Heart left ventricle (tissue), 16 donors: ENCODE results near the gene ARL15. TPM values are rescaled to one million over a fixed set of nuclear protein-coding genes. Genes with fewer than 3 reads are reported as not detected.

Source experiments
- ATAC-seq, 4 donors: fragments of 200-7000 bp; cut with Tn5 transposase; one replicate each; pipeline ENCODE4 v1.9.1; 2020 to 2022; ENCODE audit warnings: moderate library complexity in 4 of 4, mild to moderate bottlenecking in 3 of 4, moderate number of reproducible peaks in 1 of 4
- DNase-seq, 5 donors: peaks; one replicate each; pipeline ENCODE4 v3.0.0-alpha.2; 2020
- H3K27ac ChIP-seq, 12 donors: fragments of 200-600 bp; sonication (generic) in 4 of 12; one replicate each; pipeline versions ENCODE4 v1.5.0 to v1.8.0; 2016 to 2022; ENCODE audit warnings: mild to moderate bottlenecking in 2 of 12
- H3K27me3 ChIP-seq, 9 donors: fragments of 200-600 bp; sonication (generic) in 2 of 9; one replicate each; pipeline versions ENCODE4 v1.5.1 to v1.8.0; 2016 to 2022; ENCODE audit warnings: mild to moderate bottlenecking in 3 of 9
- H3K36me3 ChIP-seq, 9 donors: fragments of 200-600 bp; sonication (generic) in 2 of 9; one replicate each; pipeline versions ENCODE4 v1.5.0 to v1.8.0; 2018 to 2022; ENCODE audit warnings: mild to moderate bottlenecking in 2 of 9
- H3K4me1 ChIP-seq, 12 donors: fragments of 200-600 bp; sonication (generic) in 4 of 12; one replicate each; pipeline versions ENCODE4 v1.5.0 to v1.8.0; 2016 to 2022; ENCODE audit warnings: mild to moderate bottlenecking in 3 of 12
- H3K4me3 ChIP-seq, 12 donors: fragments of 200-600 bp; sonication (generic) in 4 of 12; one replicate each; pipeline versions ENCODE4 v1.5.0 to v1.8.0; 2017 to 2022; ENCODE audit warnings: mild to moderate bottlenecking in 9 of 12, moderate library complexity in 4 of 12
- H3K9me3 ChIP-seq, 12 donors: fragments of 200-600 bp; sonication (generic) in 4 of 12; one replicate each; pipeline versions ENCODE4 v1.5.0 to v1.8.0; 2016 to 2022; ENCODE audit warnings: mild to moderate bottlenecking in 1 of 12
- POLR2A ChIP-seq, 2 donors: fragments of 450-650 bp; IDR thresholded peaks; one replicate each; pipeline ENCODE4 v1.6.1; 2017; ENCODE audit warnings: antibody characterized with exemption in 2 of 2, mild to moderate bottlenecking in 2 of 2, moderate library complexity in 2 of 2
- WGBS, 4 donors: extraction: QIAGEN DNeasy Blood & Tissue Kit in 2 of 4; methylation state at CpG; one replicate each; pipeline versions ENCODE4 v1.1.5 to v1.1.7; 2013 to 2018; 5-methylcytosine and 5-hydroxymethylcytosine counted together
- intact Hi-C, 10 donors: fragments of 100-400 bp; cut with DNase I; formaldehyde crosslinking; loops; one replicate each; pipeline versions ENCODE4 v1.11.1 to v1.14.2; 2022
- polyA plus RNA-seq, 2 donors: library from polyadenylated mRNA; stranded (reverse); fragments of 200-250 nt; gene quantifications; one replicate each; pipeline ENCODE4 v1.2.3, GENCODE V29; 2013
- total RNA-seq, 9 donors: library from RNA; depleted of rRNA in 2 of 9; stranded (reverse); fragments of >200 nt in 2 of 9; fragmentation: NEBNext Ultra II Directional in 3 of 9; extraction: Animal tissue kit (Norgen Biotek cat#: 25700) in 3 of 9; gene quantifications; one replicate each; pipeline versions ENCODE4 v1.1.0 to v1.2.4, GENCODE V29; 2016 to 2023
- TF ChIP-seq, protein P1 (sequence below), 12 donors: fragments of 200-600 bp; sonication (generic) in 4 of 12; IDR thresholded peaks; one replicate each; pipeline versions ENCODE4 v1.5.0 to v1.8.0; 2018 to 2022; ENCODE audit warnings: antibody characterized with exemption in 12 of 12, mild to moderate bottlenecking in 5 of 12
- donor health status: ischemic (EF 13 %, LVEDD 7.1; RV severe dilation, severe dysfunction).
- donor health status: healthy with polysubstance abuse.
- donor health status: DM: no; HTN: yes; CAD: no.
- donor health status: DM: no; HTN: no; CAD: no.
- donor health status: ischemic (EF 25% LVEDD 6.9; RV normal size, moderate dysfunction).
- donor health status: ischemic (EF 25% LVEDD 5.7; RV mildly dilated, moderate dysfunction).
- donor health status: healthy.
- donor health status: DM: yes; HTN: yes; CAD: no.
- donor health status: ischemic (EF 35%, LVEDD 5.7; RV mildly dilated, moderate dysfunction).
- donor health status: nonischemic (EF 11% LVEDD 7.7; RV severe dilation, severe dysfunction).
- donor health status: DM: yes; HTN: yes; CAD: no.
- donor health status: PGD.
- donor health status: ischemic (EF 29% LVEDD 5.4; RV normal size, mild dysfunction).
- donor health status: nonischemic (EF 23%, LVEDD 6.1; RV moderate dilation, normal function).

Gene ARL15
- total and polyA plus RNA-seq, 11 donors: 7.1 to 35.0 (median 23.2) TPM

DNA sequence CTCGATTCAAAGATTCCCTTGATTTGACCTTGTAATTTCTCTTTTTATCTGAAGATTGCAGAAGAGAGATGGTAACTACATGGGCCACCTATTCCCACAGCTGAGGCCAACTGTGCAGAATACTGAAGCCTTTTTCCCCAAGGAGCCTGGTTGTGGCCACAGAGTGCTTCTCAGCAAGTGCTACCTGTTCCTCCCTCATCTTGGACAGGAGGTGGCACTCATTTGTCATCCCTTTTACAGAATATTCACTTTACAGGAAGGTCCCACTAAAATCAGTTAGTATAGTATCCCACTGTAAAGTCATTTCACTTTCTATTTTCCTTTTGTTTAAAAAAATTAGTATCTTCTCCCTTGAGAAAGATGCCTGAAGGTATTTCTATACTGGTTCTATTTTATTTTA lies 346.4 kb downstream of the ARL15 start:
- H3K4me3 ChIP-seq: no peak overlapping the region
- intact Hi-C loops: no loop called here
- H3K9me3 ChIP-seq: peaks cover 0 to 7% (median 0%) of the 10 kb centered on the region in 12 donors
- DNase-seq: no peak
- 80 to 84% (median 83%) methylated on average over 1 of the region's 1 CpG for WGBS, 4 donors
- ATAC-seq: no peak
- peaks cover 0 to 4% (median 0%) of the 10 kb centered on the region in 9 donors for H3K36me3 ChIP-seq
- peaks cover 0 to 9% (median 0%) of the 10 kb centered on the region in 12 donors for H3K4me1 ChIP-seq
- no peak for TF ChIP-seq POLR2A (IDR thresholded peaks at IDR 0.05)
- TF ChIP-seq, protein P1, sequence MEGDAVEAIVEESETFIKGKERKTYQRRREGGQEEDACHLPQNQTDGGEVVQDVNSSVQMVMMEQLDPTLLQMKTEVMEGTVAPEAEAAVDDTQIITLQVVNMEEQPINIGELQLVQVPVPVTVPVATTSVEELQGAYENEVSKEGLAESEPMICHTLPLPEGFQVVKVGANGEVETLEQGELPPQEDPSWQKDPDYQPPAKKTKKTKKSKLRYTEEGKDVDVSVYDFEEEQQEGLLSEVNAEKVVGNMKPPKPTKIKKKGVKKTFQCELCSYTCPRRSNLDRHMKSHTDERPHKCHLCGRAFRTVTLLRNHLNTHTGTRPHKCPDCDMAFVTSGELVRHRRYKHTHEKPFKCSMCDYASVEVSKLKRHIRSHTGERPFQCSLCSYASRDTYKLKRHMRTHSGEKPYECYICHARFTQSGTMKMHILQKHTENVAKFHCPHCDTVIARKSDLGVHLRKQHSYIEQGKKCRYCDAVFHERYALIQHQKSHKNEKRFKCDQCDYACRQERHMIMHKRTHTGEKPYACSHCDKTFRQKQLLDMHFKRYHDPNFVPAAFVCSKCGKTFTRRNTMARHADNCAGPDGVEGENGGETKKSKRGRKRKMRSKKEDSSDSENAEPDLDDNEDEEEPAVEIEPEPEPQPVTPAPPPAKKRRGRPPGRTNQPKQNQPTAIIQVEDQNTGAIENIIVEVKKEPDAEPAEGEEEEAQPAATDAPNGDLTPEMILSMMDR (IDR thresholded peaks at IDR 0.05): no peak
- no peaks in the 10 kb centered on the region for H3K27me3 ChIP-seq
- H3K27ac ChIP-seq: no peak overlapping the region

DNA sequence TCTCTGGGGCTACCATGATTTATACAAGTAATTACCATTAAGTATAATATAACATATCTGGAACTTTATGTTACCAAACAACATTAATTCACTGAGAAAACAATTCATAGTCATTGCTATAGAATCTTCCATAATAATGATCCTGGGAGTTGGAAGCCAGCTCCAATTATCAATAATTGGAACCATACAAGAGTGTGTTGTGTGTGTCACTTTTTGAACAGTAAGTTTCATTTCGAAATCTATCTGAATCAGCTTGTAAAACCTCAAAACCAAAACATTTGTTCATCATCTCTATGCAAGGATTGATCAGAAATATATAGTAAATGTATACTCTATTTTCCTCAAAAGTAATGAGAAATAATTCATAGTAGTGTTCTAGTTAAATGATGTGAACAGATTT lies 348.1 kb downstream of the ARL15 start:
- no peak for ATAC-seq
- peaks cover 0 to 24% (median 1%) of the 10 kb centered on the region in 12 donors for H3K9me3 ChIP-seq
- DNase-seq: no peak
- H3K36me3 ChIP-seq: peaks cover 0 to 4% (median 0%) of the 10 kb centered on the region in 9 donors
- H3K4me1 ChIP-seq: peaks cover 0 to 7% (median 0%) of the 10 kb centered on the region in 12 donors
- TF ChIP-seq POLR2A (IDR thresholded peaks at IDR 0.05): no peak
- TF ChIP-seq, protein P1 (IDR thresholded peaks at IDR 0.05): no peak
- H3K27me3 ChIP-seq: no peaks in the 10 kb centered on the region
- intact Hi-C loops: no loop called here
- WGBS, 4 donors: 94 to 97% (median 97%) methylated on average over 1 of the region's 1 CpG
- no peak overlapping the region for H3K27ac ChIP-seq
- H3K4me3 ChIP-seq: no peak overlapping the region

DNA sequence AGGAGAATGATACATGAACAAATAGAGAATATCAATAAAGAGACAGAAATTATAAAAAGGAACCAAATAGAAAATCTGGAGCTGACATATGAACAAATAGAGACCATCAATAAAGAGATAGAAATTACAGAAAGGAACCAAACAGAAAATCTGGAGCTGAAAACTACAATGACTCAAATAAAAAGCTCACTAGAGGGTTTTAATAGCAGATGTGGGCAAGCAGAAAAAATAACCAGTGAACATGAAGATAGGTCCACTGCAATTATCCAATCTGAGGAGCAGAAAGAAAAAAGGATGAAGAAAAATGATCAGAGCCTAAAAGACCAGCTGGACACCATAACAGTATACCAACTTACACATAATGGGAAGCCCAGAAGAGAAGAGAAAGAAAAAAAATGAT lies 353.7 kb downstream of the ARL15 start:
- peaks cover 0 to 39% (median 9%) of the 10 kb centered on the region in 12 donors for H3K9me3 ChIP-seq
- intact Hi-C loops: no loop called here
- ATAC-seq (no peak), DNase-seq (no peak)
- no peak overlapping the region for H3K4me3 ChIP-seq
- peaks cover 0 to 4% (median 0%) of the 10 kb centered on the region in 9 donors for H3K36me3 ChIP-seq
- no peaks in the 10 kb centered on the region for H3K4me1 ChIP-seq
- H3K27ac ChIP-seq: no peak overlapping the region
- no peaks in the 10 kb centered on the region for H3K27me3 ChIP-seq
- TF ChIP-seq POLR2A (IDR thresholded peaks at IDR 0.05): no peak
- TF ChIP-seq, protein P1 (IDR thresholded peaks at IDR 0.05): no peak

DNA sequence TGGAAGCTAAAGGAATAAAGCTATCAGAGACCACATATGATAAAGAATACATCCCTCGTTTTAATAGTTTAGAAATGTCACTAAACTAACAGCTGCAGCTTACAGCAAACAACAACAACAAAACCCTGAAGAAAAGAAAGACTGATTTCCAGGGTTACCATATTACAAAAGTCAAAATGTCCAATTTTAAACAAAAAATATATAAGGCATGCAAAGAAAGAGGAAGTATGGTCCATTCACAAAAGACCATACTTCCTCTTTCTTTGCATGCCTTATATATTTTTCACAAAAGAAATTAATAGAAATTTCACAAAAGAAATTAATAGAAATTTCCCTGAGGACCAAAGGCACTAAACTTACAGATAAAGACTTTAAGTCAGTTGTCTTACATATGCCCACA lies 354.2 kb downstream of the ARL15 start:
- H3K27ac ChIP-seq: no peak overlapping the region
- peaks cover 0 to 4% (median 0%) of the 10 kb centered on the region in 9 donors for H3K36me3 ChIP-seq
- DNase-seq (no peak), ATAC-seq (no peak)
- 80 to 90% (median 88%) methylated on average over 1 of the region's 1 CpG for WGBS, 4 donors
- no peaks in the 10 kb centered on the region for H3K27me3 ChIP-seq
- no peak overlapping the region for H3K4me3 ChIP-seq
- no peak for TF ChIP-seq POLR2A (IDR thresholded peaks at IDR 0.05)
- intact Hi-C loops: no loop called here
- no peaks in the 10 kb centered on the region for H3K4me1 ChIP-seq
- H3K9me3 ChIP-seq: peaks cover 0 to 39% (median 9%) of the 10 kb centered on the region in 12 donors

DNA sequence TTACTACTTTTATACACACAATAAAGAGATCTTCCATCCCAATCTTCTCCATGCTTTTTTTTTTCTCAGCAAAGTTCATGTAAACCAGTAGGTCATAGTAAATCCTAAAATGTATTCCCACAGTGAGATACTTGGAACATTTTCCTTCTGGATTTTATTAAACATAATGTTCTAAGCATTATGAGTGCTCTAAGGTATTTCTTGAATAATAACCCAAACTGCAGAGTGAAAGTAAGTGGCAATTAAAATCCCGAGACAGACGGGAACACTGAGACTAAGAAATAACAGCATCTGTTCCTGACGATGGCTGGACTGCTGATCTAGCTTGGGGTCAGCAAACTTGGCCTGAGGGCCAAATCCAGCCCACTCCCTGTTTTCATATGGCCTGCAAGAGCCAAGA lies 359.8 kb downstream of the ARL15 start:
- intact Hi-C loops: no loop called here
- Histone ChIP-seq H3K27ac (no peak overlapping the region), H3K27me3 (no peaks in the 10 kb centered on the region), H3K36me3 (no peaks in the 10 kb centered on the region), H3K4me1 (peaks cover 0 to 10% (median 0%) of the 10 kb centered on the region in 12 donors), H3K4me3 (no peak overlapping the region), H3K9me3 (no peaks in the 10 kb centered on the region)
- ATAC-seq (peak in 1 of 4 donors; percentile 24), DNase-seq (no peak)
- no peak for TF ChIP-seq POLR2A (IDR thresholded peaks at IDR 0.05)
- TF ChIP-seq, protein P1 (IDR thresholded peaks at IDR 0.05): no peak
- 70 to 80% (median 78%) methylated on average over 3 of the region's 3 CpGs for WGBS, 4 donors
